ENCODE data around the gene KCNJ10. TPM values are rescaled to one million over a fixed set of nuclear protein-coding genes. Genes with fewer than 3 reads are reported as not detected.

KCNJ10 gene
- total RNA-seq, 4 donors from 2014 or later, result 6.5 to 13.5 (median 8.8) TPM

DNA sequence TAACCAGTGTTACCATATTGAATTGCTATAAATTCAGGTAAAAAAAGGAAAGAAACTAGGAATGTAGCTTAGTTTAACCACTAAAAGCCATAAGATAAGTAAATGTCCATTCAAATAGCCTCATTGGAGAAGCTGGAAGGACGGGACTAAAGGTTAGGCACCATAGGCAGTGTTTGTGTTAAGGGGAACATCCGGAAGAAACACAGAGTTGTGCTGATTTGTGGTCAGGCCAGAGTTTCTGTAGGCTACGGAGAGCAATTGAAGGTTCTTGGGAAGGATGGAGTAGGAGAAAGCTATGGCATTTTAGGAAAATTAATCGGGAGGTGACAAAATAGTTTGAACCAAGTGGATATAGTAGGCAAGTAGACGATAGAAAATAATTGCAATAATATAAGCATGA, 1.3 kb upstream of the KCNJ10 start:
- peaks cover 0 to 17% of the 10 kb centered on the region in 2 donors for H3K27me3 ChIP-seq
- WGBS, 2 donors, result 75 to 86% methylated on average over 5 of the region's 5 CpGs
- no peak overlapping the region for H3K27ac ChIP-seq
- H3K9me3 ChIP-seq, result no peaks in the 10 kb centered on the region
- no peaks in the 10 kb centered on the region for H3K36me3 ChIP-seq
- no peak overlapping the region for H3K4me3 ChIP-seq
- TF ChIP-seq POLR2A (IDR thresholded peaks at IDR 0.05), result no peak
- TF ChIP-seq, protein P1, sequence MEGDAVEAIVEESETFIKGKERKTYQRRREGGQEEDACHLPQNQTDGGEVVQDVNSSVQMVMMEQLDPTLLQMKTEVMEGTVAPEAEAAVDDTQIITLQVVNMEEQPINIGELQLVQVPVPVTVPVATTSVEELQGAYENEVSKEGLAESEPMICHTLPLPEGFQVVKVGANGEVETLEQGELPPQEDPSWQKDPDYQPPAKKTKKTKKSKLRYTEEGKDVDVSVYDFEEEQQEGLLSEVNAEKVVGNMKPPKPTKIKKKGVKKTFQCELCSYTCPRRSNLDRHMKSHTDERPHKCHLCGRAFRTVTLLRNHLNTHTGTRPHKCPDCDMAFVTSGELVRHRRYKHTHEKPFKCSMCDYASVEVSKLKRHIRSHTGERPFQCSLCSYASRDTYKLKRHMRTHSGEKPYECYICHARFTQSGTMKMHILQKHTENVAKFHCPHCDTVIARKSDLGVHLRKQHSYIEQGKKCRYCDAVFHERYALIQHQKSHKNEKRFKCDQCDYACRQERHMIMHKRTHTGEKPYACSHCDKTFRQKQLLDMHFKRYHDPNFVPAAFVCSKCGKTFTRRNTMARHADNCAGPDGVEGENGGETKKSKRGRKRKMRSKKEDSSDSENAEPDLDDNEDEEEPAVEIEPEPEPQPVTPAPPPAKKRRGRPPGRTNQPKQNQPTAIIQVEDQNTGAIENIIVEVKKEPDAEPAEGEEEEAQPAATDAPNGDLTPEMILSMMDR (IDR thresholded peaks at IDR 0.05), result no peak
- no peak for TF ChIP-seq EP300 (IDR thresholded peaks at IDR 0.05)
- no peak for DNase-seq (ENCODE audit: low spot score in 2 of 2)
- peaks cover 0 to 38% (median 10%) of the 10 kb centered on the region in 4 donors for H3K4me1 ChIP-seq

DNA sequence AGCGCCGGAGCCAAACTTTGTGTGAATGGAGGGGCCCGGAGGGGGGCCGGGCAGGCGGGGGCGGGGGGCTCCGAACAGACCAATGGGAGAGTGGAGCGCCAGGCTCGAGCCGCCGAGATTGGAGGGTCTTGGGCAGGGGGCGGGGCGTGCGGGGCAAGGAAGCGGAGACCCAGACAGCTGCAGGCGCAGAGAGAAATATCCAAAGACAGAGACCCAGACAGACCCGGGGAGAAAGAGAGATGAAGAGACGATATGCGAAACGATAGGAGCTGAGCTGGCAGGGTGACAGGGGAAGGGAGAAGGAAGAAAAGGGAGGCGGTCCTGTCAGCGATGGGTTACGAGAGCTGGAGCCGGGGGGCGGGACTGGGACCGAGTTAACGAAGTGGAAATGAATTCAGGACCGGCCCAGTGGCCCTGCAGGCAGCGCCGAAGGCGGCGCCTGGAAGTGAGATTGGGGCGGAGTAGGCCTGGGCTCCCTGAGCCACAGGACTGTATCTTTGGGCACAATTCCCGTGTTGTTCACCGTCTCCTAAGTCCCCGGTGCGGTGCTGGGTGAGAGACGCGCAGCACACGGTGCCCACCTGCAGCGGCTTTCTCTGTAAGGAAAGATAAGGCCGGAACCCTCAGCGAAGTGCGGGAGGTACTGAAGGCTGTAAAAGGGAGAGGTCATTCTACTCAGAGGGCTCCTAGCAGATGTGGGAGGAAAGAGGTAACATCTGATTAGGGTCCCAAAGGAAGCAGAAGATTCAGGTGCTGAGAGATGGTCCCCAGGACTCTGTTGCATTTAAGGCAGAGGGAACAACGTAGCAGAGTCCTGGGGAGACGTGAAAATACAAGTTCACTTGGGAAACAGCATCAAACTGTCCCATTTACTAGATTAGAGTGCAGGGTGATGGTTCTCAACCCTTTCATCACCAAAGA, 543 bp upstream of the KCNJ10 start:
- DNase-seq (ENCODE audit: low spot score in 2 of 2), result peak; percentile 49 to 64
- peak overlapping the region; percentile 11 to 85 (median 62) for H3K27ac ChIP-seq
- H3K9me3 ChIP-seq, result no peaks in the 10 kb centered on the region
- H3K27me3 ChIP-seq, result peaks cover 0 to 17% of the 10 kb centered on the region in 2 donors
- H3K36me3 ChIP-seq, result no peaks in the 10 kb centered on the region
- H3K4me1 ChIP-seq, result peaks cover 0 to 46% (median 12%) of the 10 kb centered on the region in 4 donors
- TF ChIP-seq, protein P1 (IDR thresholded peaks at IDR 0.05), result peak in 2 of 5 experiments; percentile 8 to 17
- peak in 1 of 2 donors; percentile 40 for TF ChIP-seq POLR2A (IDR thresholded peaks at IDR 0.05)
- TF ChIP-seq EP300 (IDR thresholded peaks at IDR 0.05), result no peak
- peak overlapping the region; percentile 35 to 56 (median 42) for H3K4me3 ChIP-seq
- WGBS, 2 donors, result 2% methylated on average over 44 to 45 of the region's 46 CpGs

DNA sequence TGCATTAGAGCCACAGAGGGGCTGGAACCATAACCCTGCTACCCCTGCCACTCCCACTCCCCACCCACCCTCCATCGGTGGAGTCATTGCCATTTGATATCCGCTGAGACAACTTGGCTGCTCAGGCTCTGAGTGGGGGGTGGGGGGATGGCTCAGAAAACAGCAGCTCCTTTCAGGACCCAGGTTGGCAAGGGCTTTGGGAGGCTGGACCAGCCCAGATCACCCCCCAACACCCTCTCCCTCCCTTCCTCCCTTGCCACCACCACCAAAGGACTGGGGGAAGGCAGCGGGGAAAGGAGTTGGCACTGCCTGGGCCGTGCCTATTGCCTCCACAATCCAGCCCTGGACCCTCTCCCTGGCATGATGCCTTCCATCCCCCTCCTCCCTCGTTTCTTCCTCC, 1.7 kb downstream of the KCNJ10 start:
- DNase-seq (ENCODE audit: low spot score in 2 of 2), result no peak
- WGBS, 2 donors, result 38 to 58% methylated on average over 3 to 5 of the region's 5 CpGs
- peaks cover 0 to 17% of the 10 kb centered on the region in 2 donors for H3K27me3 ChIP-seq
- H3K4me3 ChIP-seq, result no peak overlapping the region
- peak overlapping the region; percentile 25 to 85 (median 58) for H3K27ac ChIP-seq
- H3K4me1 ChIP-seq, result peaks cover 0 to 67% (median 14%) of the 10 kb centered on the region in 4 donors
- no peaks in the 10 kb centered on the region for H3K9me3 ChIP-seq
- no peaks in the 10 kb centered on the region for H3K36me3 ChIP-seq
- TF ChIP-seq POLR2A (IDR thresholded peaks at IDR 0.05), result no peak
- TF ChIP-seq, protein P1 (IDR thresholded peaks at IDR 0.05), result no peak
- TF ChIP-seq EP300 (IDR thresholded peaks at IDR 0.05), result no peak

DNA sequence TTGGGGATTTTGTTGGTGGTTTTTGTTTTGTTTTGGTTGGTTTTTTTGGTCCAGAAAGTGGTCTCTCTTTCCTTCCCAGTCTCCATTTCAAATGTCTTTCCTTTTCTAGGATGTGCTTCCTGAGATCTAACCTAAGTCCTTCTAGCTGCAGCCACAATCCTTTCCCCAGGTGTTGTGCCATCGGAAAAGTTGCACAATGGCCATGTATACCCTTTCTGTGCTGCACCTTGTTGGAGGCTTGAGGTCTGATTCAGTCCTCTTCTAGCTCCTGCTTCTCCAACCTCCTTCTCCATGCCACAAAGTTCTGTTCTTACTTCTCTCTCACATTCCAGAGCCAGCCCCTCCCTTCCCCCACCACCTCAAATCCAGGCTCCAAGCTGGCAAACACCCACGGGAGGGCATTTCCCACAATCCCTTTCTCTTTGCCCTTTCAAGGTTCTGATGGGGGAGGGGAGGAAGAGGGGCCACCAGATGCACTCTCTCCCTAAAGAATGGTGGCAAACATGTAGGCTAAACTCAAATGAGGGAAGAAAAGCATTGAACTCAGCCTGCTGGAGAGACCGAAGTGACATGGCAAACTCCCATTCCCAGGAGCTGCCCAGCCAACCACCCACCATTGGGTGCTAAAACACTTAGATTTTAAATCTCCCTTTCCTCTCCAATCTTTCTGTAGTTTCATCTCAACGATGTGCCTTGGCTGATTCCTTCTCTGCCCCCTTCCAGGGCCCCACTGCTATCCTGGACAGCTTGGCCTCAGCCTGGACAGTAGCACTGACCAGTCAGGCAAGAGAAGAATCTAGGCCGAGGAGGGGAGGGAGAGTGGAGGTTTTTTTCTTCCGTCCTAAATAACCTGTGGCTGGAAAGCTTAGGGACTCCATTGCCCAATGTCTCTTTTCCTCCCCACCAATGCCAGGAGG, 2.9 kb downstream of the KCNJ10 start:
- WGBS, 2 donors, result 42 to 44% methylated on average over 6 of the region's 6 CpGs
- no peaks in the 10 kb centered on the region for H3K36me3 ChIP-seq
- H3K4me3 ChIP-seq, result no peak overlapping the region
- H3K27me3 ChIP-seq, result peaks cover 0 to 17% of the 10 kb centered on the region in 2 donors
- TF ChIP-seq POLR2A (IDR thresholded peaks at IDR 0.05), result no peak
- no peak for TF ChIP-seq EP300 (IDR thresholded peaks at IDR 0.05)
- TF ChIP-seq, protein P1 (IDR thresholded peaks at IDR 0.05), result no peak
- peaks cover 0 to 74% (median 16%) of the 10 kb centered on the region in 4 donors for H3K4me1 ChIP-seq
- DNase-seq (ENCODE audit: low spot score in 2 of 2), result no peak
- H3K27ac ChIP-seq, result peak overlapping the region; percentile 25 to 85 (median 58)
- H3K9me3 ChIP-seq, result no peaks in the 10 kb centered on the region
